GM21367 (cell line): ENCODE data around the gene GPS1.

ENCODE experiments used
- ATAC-seq: cut with Tn5 transposase; IDR thresholded peaks from one replicate; pipeline ENCODE4 v1.9.1; 2021; ENCODE audit not compliant: unreplicated experiment

The GPS1 gene

GRCh38 chr17:82086941-82087906 is 35.5 kb downstream of the GPS1 start:
- ATAC-seq = no peak

GRCh38 chr17:82087961-82088837 is 36.5 kb downstream of the GPS1 start:
- ATAC-seq = no peak

- no peak for ATAC-seq
Measured at GRCh38 chr17:82088838-82089722, 37.4 kb downstream of the GPS1 start.

- no peak for ATAC-seq
Measured at GRCh38 chr17:82089723-82090548, 38.2 kb downstream of the GPS1 start.

GRCh38 chr17:82090549-82091263 is 39.0 kb downstream of the GPS1 start:
- ATAC-seq = no peak

GRCh38 chr17:82091264-82092066 is 39.8 kb downstream of the GPS1 start:
- no peak for ATAC-seq

GRCh38 chr17:82092094-82092586 is 40.4 kb downstream of the GPS1 start:
- ATAC-seq = no peak

- no peak for ATAC-seq
Measured at GRCh38 chr17:82092628-82092994, 40.9 kb downstream of the GPS1 start.

- no peak for ATAC-seq
Measured at GRCh38 chr17:82092995-82093751, 41.5 kb downstream of the GPS1 start.

- no peak for ATAC-seq
Measured at GRCh38 chr17:82094931-82095776, 43.5 kb downstream of the GPS1 start.

GRCh38 chr17:82095777-82096708 is 44.3 kb downstream of the GPS1 start:
- no peak for ATAC-seq

- ATAC-seq = no peak
Measured at GRCh38 chr17:82096709-82097183, 45.0 kb downstream of the GPS1 start.

- no peak for ATAC-seq
Measured at GRCh38 chr17:82097184-82097918, 45.7 kb downstream of the GPS1 start.

GRCh38 chr17:82097919-82098168 is 46.1 kb downstream of the GPS1 start:
- ATAC-seq = no peak
